ENCODE data around the gene LHPP.

The LHPP gene

GRCh38 chr10:124588736-124589490 is 127.3 kb downstream of the LHPP start (continued):
- TF ChIP-seq ZNF341 (tag by site-specific recombination; IDR thresholded peaks at IDR 0.05; ENCODE audit: low read depth) (no peak), ZBTB1 (tag by site-specific recombination; IDR thresholded peaks at IDR 0.05) (no peak), ZNF639 (tag by site-specific recombination; IDR thresholded peaks at IDR 0.05) (no peak), ZBTB17 (tag by site-specific recombination; IDR thresholded peaks at IDR 0.05) (no peak), ZNF513 (tag by site-specific recombination; IDR thresholded peaks at IDR 0.05) (no peak), SCRT2 (tag by site-specific recombination; IDR thresholded peaks at IDR 0.05) (no peak), ZNF776 (tag by site-specific recombination; IDR thresholded peaks at IDR 0.05; ENCODE audit: borderline replicate concordance) (no peak), ZNF37A (tag by site-specific recombination; IDR thresholded peaks at IDR 0.05) (no peak), ZNF704 (tag by site-specific recombination; IDR thresholded peaks at IDR 0.05) (no peak), ZNF560 (tag by site-specific recombination; IDR thresholded peaks at IDR 0.05; ENCODE audit: borderline replicate concordance) (no peak), ZNF585B (tag by site-specific recombination; IDR thresholded peaks at IDR 0.05) (no peak), REPIN1 (tag by site-specific recombination; IDR thresholded peaks at IDR 0.05; ENCODE audit: low read depth) (no peak), ZNF521 (tag by site-specific recombination; IDR thresholded peaks at IDR 0.05) (no peak), PRDM1 (tag by site-specific recombination; IDR thresholded peaks at IDR 0.05) (peak; percentile 72), KLF1 (tag by site-specific recombination; IDR thresholded peaks at IDR 0.05) (no peak), GLIS1 (tag by site-specific recombination; IDR thresholded peaks at IDR 0.05) (peak; percentile 81), SP7 (tag by site-specific recombination; IDR thresholded peaks at IDR 0.05) (peak; percentile 56), ZNF514 (tag by site-specific recombination; IDR thresholded peaks at IDR 0.05) (no peak), WT1 (tag by site-specific recombination; IDR thresholded peaks at IDR 0.05) (0 out of 2 replicates have a peak, but pooled peaks have one; percentile 46), OSR2 (tag by site-specific recombination; IDR thresholded peaks at IDR 0.05) (no peak), ZBTB48 (tag by site-specific recombination; IDR thresholded peaks at IDR 0.05) (peak; percentile 50; the same call in 1 of the 2 replicates), ZSCAN23 (tag by site-specific recombination; IDR thresholded peaks at IDR 0.05) (no peak), ZNF202 (tag by site-specific recombination; IDR thresholded peaks at IDR 0.05; ENCODE audit: borderline replicate concordance) (no peak), ZBTB10 (tag by site-specific recombination; IDR thresholded peaks at IDR 0.05) (no peak), ZSCAN30 (tag by site-specific recombination; IDR thresholded peaks at IDR 0.05) (no peak), ZNF335 (tag by site-specific recombination; conservative IDR thresholded peaks at IDR 0.05) (peak; percentile 51)
- TF ChIP-seq, protein P1, sequence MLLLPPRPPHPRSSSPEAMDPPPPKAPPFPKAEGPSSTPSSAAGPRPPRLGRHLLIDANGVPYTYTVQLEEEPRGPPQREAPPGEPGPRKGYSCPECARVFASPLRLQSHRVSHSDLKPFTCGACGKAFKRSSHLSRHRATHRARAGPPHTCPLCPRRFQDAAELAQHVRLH (tag by site-specific recombination; IDR thresholded peaks at IDR 0.05), result no peak
- TF ChIP-seq, protein P2, sequence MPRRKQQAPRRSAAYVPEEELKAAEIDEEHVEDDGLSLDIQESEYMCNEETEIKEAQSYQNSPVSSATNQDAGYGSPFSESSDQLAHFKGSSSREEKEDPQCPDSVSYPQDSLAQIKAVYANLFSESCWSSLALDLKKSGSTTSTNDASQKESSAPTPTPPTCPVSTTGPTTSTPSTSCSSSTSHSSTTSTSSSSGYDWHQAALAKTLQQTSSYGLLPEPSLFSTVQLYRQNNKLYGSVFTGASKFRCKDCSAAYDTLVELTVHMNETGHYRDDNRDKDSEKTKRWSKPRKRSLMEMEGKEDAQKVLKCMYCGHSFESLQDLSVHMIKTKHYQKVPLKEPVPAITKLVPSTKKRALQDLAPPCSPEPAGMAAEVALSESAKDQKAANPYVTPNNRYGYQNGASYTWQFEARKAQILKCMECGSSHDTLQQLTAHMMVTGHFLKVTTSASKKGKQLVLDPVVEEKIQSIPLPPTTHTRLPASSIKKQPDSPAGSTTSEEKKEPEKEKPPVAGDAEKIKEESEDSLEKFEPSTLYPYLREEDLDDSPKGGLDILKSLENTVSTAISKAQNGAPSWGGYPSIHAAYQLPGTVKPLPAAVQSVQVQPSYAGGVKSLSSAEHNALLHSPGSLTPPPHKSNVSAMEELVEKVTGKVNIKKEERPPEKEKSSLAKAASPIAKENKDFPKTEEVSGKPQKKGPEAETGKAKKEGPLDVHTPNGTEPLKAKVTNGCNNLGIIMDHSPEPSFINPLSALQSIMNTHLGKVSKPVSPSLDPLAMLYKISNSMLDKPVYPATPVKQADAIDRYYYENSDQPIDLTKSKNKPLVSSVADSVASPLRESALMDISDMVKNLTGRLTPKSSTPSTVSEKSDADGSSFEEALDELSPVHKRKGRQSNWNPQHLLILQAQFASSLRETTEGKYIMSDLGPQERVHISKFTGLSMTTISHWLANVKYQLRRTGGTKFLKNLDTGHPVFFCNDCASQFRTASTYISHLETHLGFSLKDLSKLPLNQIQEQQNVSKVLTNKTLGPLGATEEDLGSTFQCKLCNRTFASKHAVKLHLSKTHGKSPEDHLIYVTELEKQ (tag by site-specific recombination; IDR thresholded peaks at IDR 0.05; ENCODE audit: borderline replicate concordance), result peak; percentile 93; the same call in 1 of the 2 replicates
- TF ChIP-seq, protein P3, sequence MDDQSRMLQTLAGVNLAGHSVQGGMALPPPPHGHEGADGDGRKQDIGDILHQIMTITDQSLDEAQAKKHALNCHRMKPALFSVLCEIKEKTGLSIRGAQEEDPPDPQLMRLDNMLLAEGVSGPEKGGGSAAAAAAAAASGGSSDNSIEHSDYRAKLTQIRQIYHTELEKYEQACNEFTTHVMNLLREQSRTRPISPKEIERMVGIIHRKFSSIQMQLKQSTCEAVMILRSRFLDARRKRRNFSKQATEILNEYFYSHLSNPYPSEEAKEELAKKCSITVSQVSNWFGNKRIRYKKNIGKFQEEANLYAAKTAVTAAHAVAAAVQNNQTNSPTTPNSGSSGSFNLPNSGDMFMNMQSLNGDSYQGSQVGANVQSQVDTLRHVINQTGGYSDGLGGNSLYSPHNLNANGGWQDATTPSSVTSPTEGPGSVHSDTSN (CRISPR knock-in tag; IDR thresholded peaks at IDR 0.05), result no peak
